ENCODE measurements around the gene HPSE2. TPM values are rescaled to one million over a fixed set of nuclear protein-coding genes. Genes with fewer than 3 reads are reported as not detected.

HPSE2 gene
- total RNA-seq, 1 donor from 2014 or later, result not detected

DNA sequence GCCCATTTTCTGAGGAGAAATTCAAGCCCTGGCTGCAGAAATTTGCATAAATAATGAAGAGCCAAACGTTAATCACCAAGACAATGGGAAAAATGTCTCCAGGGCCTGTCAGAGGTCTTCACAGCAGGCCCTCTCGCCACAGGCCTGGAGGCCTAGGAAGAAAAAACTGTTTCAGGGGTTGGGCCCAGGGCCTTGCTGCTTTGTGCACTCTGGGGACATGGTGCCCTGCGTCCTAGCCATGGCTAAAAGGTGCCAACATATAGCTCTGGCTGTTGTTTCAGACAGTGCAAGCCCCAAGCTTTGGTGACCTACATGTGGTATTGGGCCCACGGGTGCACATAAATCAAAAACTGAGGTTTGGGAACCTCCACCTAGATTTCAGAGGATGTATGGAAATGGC lies 796.9 kb downstream of the HPSE2 start:
- DNase-seq (ENCODE audit: low read depth), result no peak

DNA sequence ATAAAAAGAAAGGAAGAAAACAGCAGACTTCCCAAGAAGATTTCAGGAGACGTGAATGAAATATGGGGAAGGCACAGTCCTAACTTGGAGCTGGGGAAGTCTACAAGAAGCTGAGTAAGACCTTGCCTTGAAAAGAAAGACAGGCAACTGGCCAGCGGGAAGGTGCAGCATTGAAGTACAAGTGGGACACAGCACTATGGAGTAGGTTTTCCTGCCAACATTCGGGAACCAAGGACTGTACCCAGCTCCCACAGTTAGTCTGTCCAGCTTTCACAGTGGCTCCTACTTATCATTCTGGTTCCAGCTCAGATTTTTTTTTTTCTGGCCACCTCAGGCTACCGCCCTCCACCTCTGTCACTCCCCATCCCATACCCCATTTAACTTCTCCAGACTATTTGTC lies 798.9 kb downstream of the HPSE2 start:
- no peak for DNase-seq (ENCODE audit: low read depth)

DNA sequence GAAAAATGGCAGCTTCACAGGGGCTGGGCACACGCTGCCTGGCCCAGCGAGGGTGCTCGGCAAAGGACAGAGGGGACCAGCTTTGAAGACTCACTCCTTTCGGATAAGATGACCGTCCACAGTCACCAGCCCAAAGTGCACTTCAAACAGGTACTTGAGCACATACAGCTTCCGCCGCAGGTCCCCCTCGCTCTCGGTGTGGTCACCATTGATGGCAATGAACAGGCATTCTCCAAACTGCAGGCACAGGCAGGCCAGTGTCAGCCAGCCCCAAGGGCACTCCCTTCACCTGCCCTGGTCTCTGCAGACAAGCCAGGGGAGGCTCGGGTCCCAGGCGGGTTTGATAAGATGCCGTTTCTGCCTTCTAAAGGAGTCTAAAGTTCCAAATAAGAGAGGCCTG lies 800.5 kb downstream of the HPSE2 start:
- DNase-seq (ENCODE audit: low read depth), result no peak

- DNase-seq (ENCODE audit: low read depth), result peak; percentile 56
These were observed 801.5 kb downstream of the HPSE2 start for GRCh38 chr10:98433881-98434732.

- no peak for DNase-seq (ENCODE audit: low read depth)
These were observed 802.3 kb downstream of the HPSE2 start for GRCh38 chr10:98433371-98433770.

- no peak for DNase-seq (ENCODE audit: low read depth)
These were observed 803.3 kb downstream of the HPSE2 start for GRCh38 chr10:98432330-98432729.

- DNase-seq (ENCODE audit: low read depth), result no peak
These were observed 804.6 kb downstream of the HPSE2 start for GRCh38 chr10:98431016-98431415.

- DNase-seq (ENCODE audit: low read depth), result no peak
These were observed 805.2 kb downstream of the HPSE2 start for GRCh38 chr10:98430427-98430826.

DNA sequence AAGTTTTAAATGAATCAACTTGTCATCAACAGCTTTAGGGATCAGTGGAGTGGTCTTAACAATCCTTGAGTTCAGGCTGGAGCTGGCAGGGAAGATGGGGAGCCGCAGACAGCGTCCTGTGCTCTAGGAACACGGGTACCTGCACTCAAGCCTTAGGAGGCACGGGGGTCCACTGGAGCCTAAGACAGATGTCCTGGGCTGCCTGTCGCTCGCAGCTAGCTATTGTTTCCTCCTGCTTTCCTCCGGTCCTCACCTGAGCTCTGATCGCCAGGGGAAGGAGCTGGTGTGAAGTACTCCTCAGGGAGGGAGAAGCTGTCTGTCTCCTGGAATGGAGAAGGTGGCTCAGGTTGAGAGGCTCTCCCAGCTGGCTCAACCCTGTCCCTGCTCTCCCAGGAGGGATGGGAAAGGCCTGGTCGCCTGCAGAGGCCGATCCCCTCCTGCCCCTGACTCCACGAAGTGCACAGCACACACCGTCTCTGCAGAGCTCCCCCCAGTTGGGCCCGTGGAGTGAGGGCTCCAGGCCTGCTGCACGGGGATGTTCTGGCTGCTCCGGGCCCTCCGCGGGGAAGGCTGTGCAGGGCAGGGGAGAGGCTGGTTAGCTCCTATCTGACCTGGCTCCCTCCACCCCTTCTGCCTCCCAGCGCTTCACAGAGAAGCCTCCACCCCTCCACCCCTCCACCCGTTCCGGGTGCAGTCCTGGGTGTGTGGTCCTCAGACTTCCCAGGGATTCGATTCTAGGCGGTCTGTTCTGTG lies 806.2 kb downstream of the HPSE2 start:
- no peak for DNase-seq (ENCODE audit: low read depth)

DNA sequence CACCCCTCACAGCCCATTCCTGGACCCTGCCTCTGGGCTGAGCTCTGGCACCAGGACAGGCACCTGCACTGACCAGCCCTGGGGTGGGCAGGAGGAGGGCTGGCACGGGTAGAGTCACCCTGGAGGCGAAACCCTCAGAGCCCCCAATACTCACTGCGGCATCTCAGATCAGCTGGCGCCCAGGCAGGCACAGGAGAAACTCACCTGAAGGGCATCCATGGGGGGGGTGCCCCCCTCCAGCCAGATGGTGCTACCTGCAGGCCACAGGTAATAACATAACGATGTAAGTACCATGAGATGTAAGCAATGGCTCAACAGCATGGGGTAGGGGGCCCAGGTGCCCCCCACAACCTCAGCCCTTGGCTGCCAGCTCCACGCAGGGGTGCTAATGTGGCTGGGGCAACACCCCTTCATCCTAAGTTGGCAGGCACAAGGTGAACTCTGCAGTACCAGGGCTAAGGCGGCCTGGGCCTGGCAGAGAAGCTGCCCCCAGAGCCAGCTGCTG lies 808.6 kb downstream of the HPSE2 start:
- DNase-seq (ENCODE audit: low read depth), result no peak

- DNase-seq (ENCODE audit: low read depth), result peak; percentile 32
These were observed 809.9 kb downstream of the HPSE2 start for GRCh38 chr10:98425511-98426352.

DNA sequence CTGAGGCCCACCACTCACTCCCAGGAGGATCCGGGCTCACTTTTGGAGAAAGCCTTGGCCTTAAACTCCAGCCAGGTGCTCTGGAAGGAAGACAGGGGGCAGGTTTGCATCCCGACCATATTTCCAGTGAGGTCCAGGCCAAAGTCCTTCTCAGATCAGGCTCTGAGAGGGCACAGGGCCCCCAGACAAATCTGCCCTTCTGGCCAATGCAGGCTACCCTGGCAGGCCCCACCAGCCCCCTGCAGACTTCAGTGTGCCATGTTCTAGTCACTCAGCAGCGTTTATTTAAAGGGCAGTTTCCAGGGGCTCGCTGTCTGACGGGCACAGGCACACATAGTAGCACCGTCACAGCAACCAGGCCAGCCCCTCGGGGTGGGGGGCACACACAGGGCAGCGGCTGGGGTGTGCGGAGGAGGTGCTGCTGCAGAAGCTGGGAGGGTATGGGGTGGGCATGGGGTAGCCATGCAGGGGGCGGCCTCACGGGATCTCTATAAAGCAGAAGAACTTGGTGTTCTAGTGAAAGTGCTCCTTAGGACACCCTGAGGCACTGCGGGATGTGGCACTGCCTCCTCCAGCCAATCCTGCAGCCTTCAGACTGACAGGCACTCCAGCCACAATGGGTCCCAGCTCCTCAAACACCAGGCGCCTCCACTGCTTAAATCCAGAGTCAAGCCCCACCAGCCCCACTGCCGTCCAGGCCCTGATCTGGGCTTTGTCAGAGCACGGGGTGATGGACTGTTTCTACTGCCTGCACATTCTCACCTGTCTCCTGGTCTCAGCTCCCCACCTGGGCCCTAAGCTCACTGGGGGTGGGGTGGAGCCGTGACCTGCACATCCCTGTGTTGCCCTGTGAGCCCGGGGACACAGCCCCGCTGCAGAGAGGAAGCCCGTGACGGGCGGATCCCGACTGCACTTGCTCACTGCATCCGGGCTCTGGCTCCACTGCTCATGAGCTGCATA lies 811.1 kb downstream of the HPSE2 start:
- DNase-seq (ENCODE audit: low read depth), result no peak

- DNase-seq (ENCODE audit: low read depth), result no peak
These were observed 811.9 kb downstream of the HPSE2 start for GRCh38 chr10:98423691-98424120.

DNA sequence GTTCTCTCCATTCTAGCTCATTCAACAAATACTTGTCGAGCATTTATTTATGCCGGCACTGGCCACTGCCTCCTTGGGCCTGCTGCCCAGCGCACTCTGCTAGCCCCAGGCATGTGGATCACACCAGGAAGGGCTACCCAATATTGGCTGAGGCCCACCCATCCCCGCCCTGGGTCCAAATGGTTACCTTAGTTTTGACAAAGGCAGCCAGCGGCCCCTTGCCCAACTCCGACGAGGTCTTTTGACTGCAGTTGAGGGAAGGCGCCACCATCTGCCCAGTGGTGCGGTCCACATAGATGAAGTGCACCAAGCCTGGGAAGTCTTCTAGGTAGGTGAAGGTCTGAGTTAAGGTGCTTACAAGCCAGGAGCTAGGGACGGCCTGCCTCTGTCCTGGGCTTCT lies 813.5 kb downstream of the HPSE2 start:
- DNase-seq (ENCODE audit: low read depth), result no peak

- DNase-seq (ENCODE audit: low read depth), result no peak
These were observed 814.9 kb downstream of the HPSE2 start for GRCh38 chr10:98420786-98421185.

DNA sequence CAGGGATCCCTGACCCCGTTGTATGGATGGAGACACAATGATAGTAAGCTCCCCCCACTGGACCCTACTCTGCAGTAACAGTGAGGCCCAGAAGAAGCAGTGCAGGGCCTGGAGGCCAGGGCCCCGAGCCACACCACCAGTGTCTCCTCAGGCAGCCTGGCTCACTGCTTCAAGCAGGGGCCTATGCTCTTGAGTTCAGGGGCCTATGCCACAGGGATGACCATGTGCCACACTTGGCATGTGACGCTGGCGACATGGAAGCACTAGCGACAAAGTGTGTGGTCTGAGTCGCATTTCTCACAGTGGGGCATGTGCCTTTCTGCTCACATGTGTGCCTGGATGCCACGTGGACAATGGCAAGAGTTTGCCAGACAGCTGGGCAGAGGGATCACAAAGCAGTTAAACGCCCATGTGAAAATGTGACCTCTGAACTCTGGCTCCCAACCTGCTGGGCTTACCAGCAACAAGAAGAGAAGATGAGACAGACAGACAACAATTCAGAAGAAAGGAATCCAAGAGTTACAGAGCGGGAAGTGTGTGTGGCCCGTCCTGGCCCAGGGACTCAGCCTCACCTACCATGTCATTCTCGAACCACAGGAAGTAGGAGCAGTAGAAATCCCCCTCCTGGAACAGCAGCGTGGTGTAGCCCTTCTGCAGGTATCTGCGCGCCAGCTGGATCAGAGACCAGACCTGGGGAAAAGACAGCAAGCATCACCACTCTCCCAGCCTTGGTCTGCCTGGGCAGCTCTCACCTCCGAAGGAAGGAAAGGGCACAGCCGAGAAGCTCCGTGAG lies 816.0 kb downstream of the HPSE2 start:
- DNase-seq (ENCODE audit: low read depth), result peak; percentile 16

DNA sequence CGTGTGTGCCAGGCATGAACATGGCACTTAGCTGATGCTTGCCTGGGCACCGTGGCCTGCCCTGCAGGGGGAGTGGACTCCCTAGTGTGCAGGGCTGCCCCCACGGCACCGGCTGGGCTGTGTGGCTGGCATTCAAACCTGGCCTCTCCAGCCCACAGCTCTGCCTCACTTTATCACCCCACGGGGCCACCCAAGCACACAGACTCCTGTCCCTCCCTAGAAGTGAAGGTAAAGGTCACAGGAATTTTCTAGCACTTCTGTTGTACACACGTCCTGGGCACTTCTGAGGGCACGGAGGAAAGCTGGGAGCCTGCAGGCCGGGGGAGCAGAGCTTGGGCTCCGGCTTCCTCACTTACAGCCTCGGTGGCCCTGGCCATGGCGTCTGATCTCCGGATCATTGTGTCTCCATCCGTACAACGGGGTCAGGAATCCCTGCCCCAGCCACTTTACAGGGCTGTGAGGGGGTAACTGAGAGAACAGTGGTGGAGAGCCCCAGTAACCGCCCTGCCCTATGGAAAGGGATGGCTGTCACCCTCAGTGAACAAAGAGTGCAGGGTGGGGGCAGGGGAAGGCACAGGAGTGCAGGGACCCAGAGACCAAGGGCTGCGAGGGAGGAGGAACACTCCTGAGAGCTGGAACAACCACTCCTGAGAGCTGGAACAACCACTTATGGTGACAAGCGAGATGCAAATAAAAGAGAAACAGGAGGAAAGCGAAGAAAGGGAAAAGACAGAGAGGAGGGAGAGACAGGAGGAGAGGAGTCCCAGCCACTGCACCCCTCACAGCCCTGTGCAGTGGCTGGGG lies 816.8 kb downstream of the HPSE2 start:
- no peak for DNase-seq (ENCODE audit: low read depth)

- no peak for DNase-seq (ENCODE audit: low read depth)
These were observed 817.5 kb downstream of the HPSE2 start for GRCh38 chr10:98417973-98418664.
